NCI-H2107 treated with DMSO at 0.1 percent for 48 hours (cell line): ENCODE measurements around the gene OXSR1.

Source experiments
- DNase-seq: peaks from one replicate; lab custom pipeline; 2025; ENCODE audit not compliant: unreplicated experiment; lab: John Stamatoyannopoulos, UW

OXSR1 gene

DNA sequence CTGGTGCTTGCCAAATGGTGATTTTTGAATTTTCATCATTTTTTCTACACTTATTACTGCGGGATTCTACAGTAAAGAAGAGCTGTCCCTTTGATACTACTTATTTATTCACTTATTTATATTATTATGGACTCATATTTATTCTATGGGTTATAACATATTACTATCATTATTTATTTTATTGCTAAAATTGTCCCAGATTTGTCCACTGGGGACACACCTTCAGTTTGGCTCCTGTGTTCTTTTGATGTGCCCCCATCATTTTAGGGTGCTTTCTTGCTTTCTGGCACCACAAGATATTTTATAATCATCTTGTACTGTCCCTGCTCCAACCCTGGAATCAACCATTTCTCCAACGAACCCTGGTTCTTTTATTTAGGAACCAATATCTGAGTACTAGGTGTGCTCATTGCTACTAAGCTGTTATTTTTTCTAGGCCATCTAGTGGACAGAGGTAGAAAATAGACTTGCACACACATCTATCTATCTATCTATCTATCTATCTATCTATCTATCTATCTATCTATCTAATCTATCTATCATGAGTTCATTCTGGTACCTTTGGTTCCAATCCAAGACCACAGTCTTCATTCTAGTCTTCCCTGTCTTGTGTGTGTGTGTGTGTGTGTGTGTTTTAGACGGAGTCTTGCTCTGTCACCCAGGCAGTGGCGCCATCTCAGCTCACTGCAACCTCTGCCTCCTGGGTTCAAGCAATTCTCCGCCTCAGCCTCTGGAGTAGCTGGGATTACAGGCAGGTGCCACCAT lies 132.8 kb downstream of the OXSR1 start:
- no peak for DNase-seq
